IMR-90 (cell line): Measurements from ENCODE around the gene MEPE. TPM values are rescaled to one million over a fixed set of nuclear protein-coding genes. Genes with fewer than 3 reads are reported as not detected.

Experiments
- ATAC-seq: fragments of 200-7000 bp; cut with Tn5 transposase; 2 replicates; pipeline ENCODE4 v1.9.1; 2020; ENCODE audit warnings: low read depth, mild to moderate bottlenecking, moderate library complexity
- BruUV-seq: library from RNA; stranded (reverse); fragments of 400-500 nt; replicated peaks from 2 replicates; lab custom pipeline; 2021; lab: Mats Ljungman, UMichigan
- CTCF ChIA-PET: fragments of 300-600 bp; formaldehyde crosslinking; extraction: SDS; loops from one replicate; lab custom pipeline; 2021; ENCODE audit warnings: antibody characterized with exemption; lab: Yijun Ruan, JAX
- POLR2A ChIA-PET: fragments of 300-600 bp; sonication (Branson Sonifier 250); formaldehyde crosslinking; loops from one replicate; lab custom pipeline; 2022; ENCODE audit warnings: antibody characterized with exemption; ENCODE audit not compliant: unreplicated experiment; lab: Charles Lee
- DNase-seq: peaks from one replicate; pipeline ENCODE4 v3.0.0; 2013
- H2AFZ ChIP-seq: replicated peaks from 2 replicates; pipeline ENCODE3; 2013; ENCODE audit warnings: low read length, mild to moderate bottlenecking; ENCODE audit not compliant: poor library complexity
- H2AK5ac ChIP-seq: 2 replicates; pipeline ENCODE4 v1.6.1; 2013; ENCODE audit warnings: low read depth, low read length, inconsistent platforms
- H2AK9ac ChIP-seq: replicated peaks from 2 replicates; pipeline ENCODE3; 2013; ENCODE audit warnings: mild to moderate bottlenecking, low read depth, low read length, moderate library complexity; ENCODE audit not compliant: poor library complexity
- H2BK120ac ChIP-seq: 2 replicates; pipeline ENCODE4 v1.6.1; 2013; ENCODE audit warnings: low read depth, low read length, inconsistent platforms
- H2BK15ac ChIP-seq: 3 replicates; pipeline ENCODE4 v1.6.1; 2013; ENCODE audit warnings: low read depth, low read length, inconsistent platforms
- H2BK20ac ChIP-seq: 2 replicates; pipeline ENCODE4 v1.6.1; 2013; ENCODE audit warnings: low read depth, mild to moderate bottlenecking, inconsistent platforms, low read length, moderate library complexity
- H2BK5ac ChIP-seq: 2 replicates; pipeline ENCODE4 v1.6.1; 2013; ENCODE audit warnings: mild to moderate bottlenecking, low read depth, low read length, inconsistent platforms; ENCODE audit not compliant: poor library complexity, severe bottlenecking
- H3K14ac ChIP-seq: replicated peaks from 2 replicates; pipeline ENCODE4 v1.6.1; 2013; ENCODE audit warnings: low read depth, low read length, inconsistent platforms
- H3K18ac ChIP-seq: 2 replicates; pipeline ENCODE4 v1.6.1; 2013; ENCODE audit warnings: low read depth, low read length, control low read depth
- H3K23ac ChIP-seq: 2 replicates; pipeline ENCODE4 v1.6.1; 2013; ENCODE audit warnings: low read depth, low read length, inconsistent platforms
- H3K27ac ChIP-seq: 2 replicates; pipeline ENCODE4 v1.5.1; 2013; ENCODE audit warnings: mild to moderate bottlenecking, control low read depth, low read length; ENCODE audit not compliant: insufficient read depth
- H3K27me3 ChIP-seq: 2 replicates; pipeline ENCODE4 v1.6.1; 2013; ENCODE audit warnings: low read length; ENCODE audit not compliant: control insufficient read depth, insufficient read depth
- H3K36me3 ChIP-seq: 2 replicates; pipeline ENCODE4 v1.6.1; 2013; ENCODE audit warnings: low read length, mixed read lengths; ENCODE audit not compliant: control insufficient read depth, insufficient read depth
- H3K4ac ChIP-seq: 2 replicates; pipeline ENCODE4 v1.6.1; 2013; ENCODE audit warnings: low read depth, low read length, inconsistent platforms
- H3K4me1 ChIP-seq: 2 replicates; pipeline ENCODE4 v1.6.1; 2013; ENCODE audit warnings: low read length, mixed read lengths; ENCODE audit not compliant: control insufficient read depth, insufficient read depth
- H3K4me2 ChIP-seq: 2 replicates; pipeline ENCODE4 v1.6.1; 2013; ENCODE audit warnings: low read depth, mild to moderate bottlenecking, control low read depth, low read length, moderate library complexity
- H3K4me3 ChIP-seq: 2 replicates; pipeline ENCODE4 v1.5.1; 2013; ENCODE audit warnings: low read depth, mild to moderate bottlenecking, control low read depth, low read length, moderate library complexity; ENCODE audit not compliant: insufficient read depth
- H3K56ac ChIP-seq: 2 replicates; pipeline ENCODE4 v1.6.1; 2013; ENCODE audit warnings: low read length, inconsistent platforms; ENCODE audit not compliant: insufficient read depth; ENCODE audit errors: extremely low read depth
- H3K79me1 ChIP-seq, 2 experiments: 2 replicates each; pipeline ENCODE4 v1.6.1; 2013; ENCODE audit warnings: low read length in 2 of 2, inconsistent platforms in 1 of 2, low read depth in 1 of 2
- H3K9ac ChIP-seq: 2 replicates; pipeline ENCODE4 v1.6.1; 2013; ENCODE audit warnings: low read depth, low read length, control low read depth
- H3K9me1 ChIP-seq: 2 replicates; pipeline ENCODE4 v1.6.1; 2013; ENCODE audit warnings: low read length, inconsistent platforms; ENCODE audit not compliant: insufficient read depth
- H3K9me3 ChIP-seq: 2 replicates; pipeline ENCODE4 v1.6.1; 2013; ENCODE audit warnings: low read length; ENCODE audit not compliant: control insufficient read depth, insufficient read depth
- H4K20me1 ChIP-seq: 2 replicates; pipeline ENCODE4 v1.6.1; 2013; ENCODE audit warnings: low read length, inconsistent platforms; ENCODE audit not compliant: insufficient read depth
- H4K5ac ChIP-seq: 2 replicates; pipeline ENCODE4 v1.6.1; 2013; ENCODE audit warnings: mild to moderate bottlenecking, low read depth, low read length, control low read depth
- H4K8ac ChIP-seq, 2 experiments: 2 replicates each; pipeline ENCODE4 v1.6.1; 2013; ENCODE audit warnings: low read depth in 2 of 2, low read length in 2 of 2, control low read depth in 1 of 2, inconsistent platforms in 1 of 2
- H4K91ac ChIP-seq: 2 replicates; pipeline ENCODE4 v1.6.1; 2013; ENCODE audit warnings: low read depth, low read length, inconsistent platforms; ENCODE audit not compliant: insufficient read depth
- BHLHE40 ChIP-seq: fragments of 150-350 bp; IDR thresholded peaks from 2 replicates; pipeline ENCODE4 v1.6.1; 2016; ENCODE audit warnings: mild to moderate bottlenecking, low read depth, low read length
- CEBPB ChIP-seq: IDR thresholded peaks from 2 replicates; pipeline ENCODE4 v1.6.1; 2012; ENCODE audit warnings: low read depth, low read length, improper control_type of control experiment
- CHD1 ChIP-seq: IDR thresholded peaks from 2 replicates; pipeline ENCODE4 v1.6.1; 2012; ENCODE audit warnings: low read depth, low read length, improper control_type of control experiment
- CTCF ChIP-seq: conservative IDR thresholded peaks from 2 replicates; pipeline ENCODE4 v1.5.1; 2012; ENCODE audit warnings: mild to moderate bottlenecking, low read depth, low read length, improper control_type of control experiment
- ELK1 ChIP-seq: fragments of 150-350 bp; IDR thresholded peaks from 2 replicates; pipeline ENCODE4 v1.6.1; 2016; ENCODE audit warnings: low read depth, mild to moderate bottlenecking, low read length, moderate library complexity, borderline replicate concordance
- FOS ChIP-seq: fragments of 150-350 bp; IDR thresholded peaks from 2 replicates; pipeline ENCODE4 v1.6.1; 2016; ENCODE audit warnings: low read depth, low read length
- MAFK ChIP-seq: IDR thresholded peaks from 2 replicates; pipeline ENCODE4 v1.6.1; 2012; ENCODE audit warnings: low read depth, low read length, improper control_type of control experiment
- MAZ ChIP-seq: IDR thresholded peaks from 2 replicates; pipeline ENCODE4 v1.6.1; 2012; ENCODE audit warnings: low read depth, mild to moderate bottlenecking, low read length, improper control_type of control experiment, moderate library complexity, borderline replicate concordance
- MXI1 ChIP-seq: IDR thresholded peaks from 2 replicates; pipeline ENCODE4 v1.6.1; 2012; ENCODE audit warnings: low read depth, mild to moderate bottlenecking, low read length, moderate library complexity, borderline replicate concordance
- NFE2L2 ChIP-seq: fragments of 150-350 bp; IDR thresholded peaks from 2 replicates; pipeline ENCODE4 v1.6.1; 2016; ENCODE audit warnings: low read depth, mild to moderate bottlenecking, low read length
- POLR2A ChIP-seq: IDR thresholded peaks from 2 replicates; pipeline ENCODE4 v1.6.1; 2012; ENCODE audit warnings: mild to moderate bottlenecking, low read depth, low read length
- RAD21 ChIP-seq: IDR thresholded peaks from 2 replicates; pipeline ENCODE4 v1.6.1; 2012; ENCODE audit warnings: low read length, improper control_type of control experiment
- RCOR1 ChIP-seq: IDR thresholded peaks from 2 replicates; pipeline ENCODE4 v1.6.1; 2012; ENCODE audit warnings: mild to moderate bottlenecking, low read length, improper control_type of control experiment; ENCODE audit not compliant: insufficient replicate concordance
- RFX5 ChIP-seq: IDR thresholded peaks from 2 replicates; pipeline ENCODE4 v1.8.0; 2012; ENCODE audit warnings: low read depth, mild to moderate bottlenecking, low read length, moderate library complexity
- SMC3 ChIP-seq: fragments of 150-350 bp; IDR thresholded peaks from 2 replicates; pipeline ENCODE4 v1.6.1; 2016; ENCODE audit warnings: low read depth, mild to moderate bottlenecking, antibody characterized with exemption, low read length, moderate library complexity
- USF2 ChIP-seq: fragments of 150-350 bp; IDR thresholded peaks from 2 replicates; pipeline ENCODE4 v1.6.1; 2017; ENCODE audit warnings: mild to moderate bottlenecking, antibody characterized with exemption, low read length, low read depth
- WGBS, 2 experiments: methylation state at CpG; one replicate each; pipeline versions ENCODE4 v1.1.5 to v1.1.7; 2013; ENCODE audit warnings: missing lambda C conversion rate in 2 of 2; ENCODE audit not compliant: insufficient read length in 1 of 2; ENCODE audit errors: extremely low coverage in 2 of 2; 5-methylcytosine and 5-hydroxymethylcytosine counted together
- dilution Hi-C: fragments of 300-500 bp; cut with HindIII; formaldehyde crosslinking; loops from one replicate; pipeline ENCODE4 v1.14.3; 2018; ENCODE audit warnings: low sequenced_read_pairs; ENCODE audit not compliant: unreplicated experiment
- in situ Hi-C: fragments of 300-500 bp; cut with MboI; formaldehyde crosslinking; loops from 3 replicates; pipeline ENCODE4 v1.14.3; 2019; ENCODE audit warnings: low sequenced_read_pairs, inconsistent platforms, mixed read lengths
- intact Hi-C: fragments of 100-400 bp; cut with micrococcal nuclease; formaldehyde crosslinking; loops from 2 replicates; pipeline ENCODE4 v1.10.0; 2022
- polyA plus RNA-seq, 3 experiments: library from polyadenylated mRNA; depleted of rRNA; stranded (reverse); fragments of >200 nt; gene quantifications; 2 replicates each; pipeline ENCODE4 v1.2.3, GENCODE V29; 2012; ENCODE audit warnings: low replicate concordance in 1 of 3
- total RNA-seq: library from RNA; depleted of rRNA; stranded (reverse); fragments of >200 nt; gene quantifications from 2 replicates; pipeline ENCODE4 v1.2.3, GENCODE V29; 2012

MEPE gene
- total and polyA plus RNA-seq, 2 of the 4 experiments (the other 2 are of a cell fraction), result not detected

GRCh38 chr4:87884976-87885549, 52.3 kb downstream of the MEPE start:
- no peak for ATAC-seq
- H3K27me3 ChIP-seq, result no peaks in the 10 kb centered on the region
- no peaks in the 10 kb centered on the region for H3K79me1 ChIP-seq
- no peak overlapping the region for H3K4ac ChIP-seq
- H3K9me3 ChIP-seq, result no peaks in the 10 kb centered on the region
- no peaks in the 10 kb centered on the region for H3K4me1 ChIP-seq
- dilution Hi-C loops (no loop called here), intact Hi-C loops (no loop called here), in situ Hi-C loops (no loop called here)
- H3K9ac ChIP-seq, result no peak overlapping the region
- no peak overlapping the region for H3K23ac ChIP-seq
- H2AK5ac ChIP-seq, result no peak overlapping the region
- H3K14ac ChIP-seq, result no peak overlapping the region
- ChIA-PET CTCF (no interaction called here), POLR2A (no interaction called here)
- no peak overlapping the region for H3K27ac ChIP-seq
- H3K4me3 ChIP-seq, result no peak overlapping the region
- no peak overlapping the region for H3K18ac ChIP-seq
- H3K4me2 ChIP-seq, result no peak overlapping the region
- no peak overlapping the region for H2AK9ac ChIP-seq
- H2BK15ac ChIP-seq, result no peak overlapping the region
- no peaks in the 10 kb centered on the region for H3K9me1 ChIP-seq
- H2BK20ac ChIP-seq, result no peak overlapping the region
- 69% methylated on average over 6 of the region's 9 CpGs; no CpG with 5 or more reads in 1 of the 2 experiments for WGBS, 2 experiments
- BruUV-seq, result no TSS peak
- no peak for DNase-seq
- H3K36me3 ChIP-seq, result no peaks in the 10 kb centered on the region
- TF ChIP-seq MAFK (no peak), SMC3 (no peak), CEBPB (no peak), RCOR1 (no peak), NFE2L2 (no peak), USF2 (no peak), MAZ (no peak), RFX5 (no peak), BHLHE40 (no peak), MXI1 (no peak), FOS (no peak), CTCF (no peak), CHD1 (no peak), POLR2A (no peak), RAD21 (no peak), ELK1 (no peak)
- H2AFZ ChIP-seq, result no peak overlapping the region
- no peak overlapping the region for H3K56ac ChIP-seq
- H4K20me1 ChIP-seq, result no peaks in the 10 kb centered on the region
- H2BK120ac ChIP-seq, result no peak overlapping the region
- H4K5ac ChIP-seq, result no peak overlapping the region
- no peak overlapping the region for H4K91ac ChIP-seq
- no peak overlapping the region for H4K8ac ChIP-seq
- H2BK5ac ChIP-seq, result no peak overlapping the region
